HFFc6 (cell line): ENCODE results near the gene ARL8B. TPM values are rescaled to one million over a fixed set of nuclear protein-coding genes. Genes with fewer than 3 reads are reported as not detected.

Experiments
- DNase-seq: peaks from one replicate; pipeline ENCODE4 v3.0.0-alpha.2; 2018
- H3K27ac Mint-ChIP-seq: 2 replicates; pipeline ENCODE4 v1.8.0; 2020; ENCODE audit warnings: mild to moderate bottlenecking, mixed read lengths
- H3K27me3 Mint-ChIP-seq: 2 replicates; pipeline ENCODE4 v1.8.0; 2021; ENCODE audit warnings: mild to moderate bottlenecking, moderate library complexity, mixed read lengths; ENCODE audit not compliant: insufficient read depth
- H3K36me3 Mint-ChIP-seq: 2 replicates; pipeline ENCODE4 v1.8.0; 2021; ENCODE audit warnings: low read depth, mixed read lengths
- H3K4me1 Mint-ChIP-seq: 2 replicates; pipeline ENCODE4 v1.8.0; 2020; ENCODE audit warnings: low read depth, mixed read lengths
- H3K4me3 Mint-ChIP-seq: 2 replicates; pipeline ENCODE4 v1.8.0; 2020; ENCODE audit warnings: mild to moderate bottlenecking, moderate library complexity, mixed read lengths
- H3K9me3 Mint-ChIP-seq: 2 replicates; pipeline ENCODE4 v1.8.0; 2020; ENCODE audit warnings: mild to moderate bottlenecking, mixed read lengths
- total RNA-seq, 6 experiments: library from RNA; stranded (reverse); fragmentation: NEBNext Ultra II Directional; extraction: Animal tissue kit (Norgen Biotek cat#: 25700); gene quantifications; 2 replicates in 1 of 6; 3 replicates in 5 of 6; pipeline ENCODE4 v1.2.3, GENCODE V29; 2021
- TF ChIP-seq, protein P1 (sequence below): fragments of 200-600 bp; sonication (generic); IDR thresholded peaks from 2 replicates; pipeline ENCODE4 v1.5.0; 2021; ENCODE audit warnings: antibody characterized with exemption, mild to moderate bottlenecking

ARL8B gene
- total RNA-seq, 6 experiments from 2014 or later = 48.9 to 64.7 (median 53.7) TPM

DNA sequence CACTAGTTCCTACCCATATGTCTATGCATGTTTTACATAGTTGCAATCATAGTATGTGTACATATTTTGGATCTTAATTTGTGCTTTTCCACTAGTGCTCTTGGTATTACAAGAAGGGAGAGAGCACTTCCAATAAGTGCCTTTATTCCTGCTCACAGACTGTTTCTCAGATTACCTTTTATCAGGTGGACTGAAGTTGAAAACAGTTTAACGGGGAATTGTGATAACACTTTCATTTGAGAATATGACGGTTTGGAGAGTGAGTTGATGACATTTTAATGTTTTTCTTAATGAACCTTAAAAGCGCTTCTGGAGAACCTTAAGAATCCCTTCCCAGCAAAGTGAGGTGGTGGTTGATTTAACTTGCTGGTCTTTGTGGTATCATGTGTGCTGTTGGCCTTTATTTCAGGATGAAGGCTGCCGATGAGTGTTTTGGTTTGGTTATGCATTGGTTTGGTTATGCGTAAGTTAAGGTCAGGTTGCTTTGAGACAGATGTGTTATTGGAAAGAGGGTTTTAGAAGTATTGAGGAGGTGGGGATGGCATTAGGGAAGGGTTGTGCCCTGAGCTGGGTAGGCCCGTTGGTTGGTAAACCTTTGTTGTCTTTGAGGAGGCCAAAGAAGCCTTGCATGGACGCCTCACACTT, 68.2 kb downstream of the ARL8B start:
- H3K4me3 Mint-ChIP-seq = peak overlapping the region; percentile 99
- H3K36me3 Mint-ChIP-seq = peaks cover 14% of the 10 kb centered on the region
- no peaks in the 10 kb centered on the region for H3K27me3 Mint-ChIP-seq
- DNase-seq = no peak
- peaks cover 64% of the 10 kb centered on the region for H3K4me1 Mint-ChIP-seq
- H3K27ac Mint-ChIP-seq = peak overlapping the region; percentile 9
- H3K9me3 Mint-ChIP-seq = no peaks in the 10 kb centered on the region
- TF ChIP-seq, protein P1, sequence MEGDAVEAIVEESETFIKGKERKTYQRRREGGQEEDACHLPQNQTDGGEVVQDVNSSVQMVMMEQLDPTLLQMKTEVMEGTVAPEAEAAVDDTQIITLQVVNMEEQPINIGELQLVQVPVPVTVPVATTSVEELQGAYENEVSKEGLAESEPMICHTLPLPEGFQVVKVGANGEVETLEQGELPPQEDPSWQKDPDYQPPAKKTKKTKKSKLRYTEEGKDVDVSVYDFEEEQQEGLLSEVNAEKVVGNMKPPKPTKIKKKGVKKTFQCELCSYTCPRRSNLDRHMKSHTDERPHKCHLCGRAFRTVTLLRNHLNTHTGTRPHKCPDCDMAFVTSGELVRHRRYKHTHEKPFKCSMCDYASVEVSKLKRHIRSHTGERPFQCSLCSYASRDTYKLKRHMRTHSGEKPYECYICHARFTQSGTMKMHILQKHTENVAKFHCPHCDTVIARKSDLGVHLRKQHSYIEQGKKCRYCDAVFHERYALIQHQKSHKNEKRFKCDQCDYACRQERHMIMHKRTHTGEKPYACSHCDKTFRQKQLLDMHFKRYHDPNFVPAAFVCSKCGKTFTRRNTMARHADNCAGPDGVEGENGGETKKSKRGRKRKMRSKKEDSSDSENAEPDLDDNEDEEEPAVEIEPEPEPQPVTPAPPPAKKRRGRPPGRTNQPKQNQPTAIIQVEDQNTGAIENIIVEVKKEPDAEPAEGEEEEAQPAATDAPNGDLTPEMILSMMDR = no peak

DNA sequence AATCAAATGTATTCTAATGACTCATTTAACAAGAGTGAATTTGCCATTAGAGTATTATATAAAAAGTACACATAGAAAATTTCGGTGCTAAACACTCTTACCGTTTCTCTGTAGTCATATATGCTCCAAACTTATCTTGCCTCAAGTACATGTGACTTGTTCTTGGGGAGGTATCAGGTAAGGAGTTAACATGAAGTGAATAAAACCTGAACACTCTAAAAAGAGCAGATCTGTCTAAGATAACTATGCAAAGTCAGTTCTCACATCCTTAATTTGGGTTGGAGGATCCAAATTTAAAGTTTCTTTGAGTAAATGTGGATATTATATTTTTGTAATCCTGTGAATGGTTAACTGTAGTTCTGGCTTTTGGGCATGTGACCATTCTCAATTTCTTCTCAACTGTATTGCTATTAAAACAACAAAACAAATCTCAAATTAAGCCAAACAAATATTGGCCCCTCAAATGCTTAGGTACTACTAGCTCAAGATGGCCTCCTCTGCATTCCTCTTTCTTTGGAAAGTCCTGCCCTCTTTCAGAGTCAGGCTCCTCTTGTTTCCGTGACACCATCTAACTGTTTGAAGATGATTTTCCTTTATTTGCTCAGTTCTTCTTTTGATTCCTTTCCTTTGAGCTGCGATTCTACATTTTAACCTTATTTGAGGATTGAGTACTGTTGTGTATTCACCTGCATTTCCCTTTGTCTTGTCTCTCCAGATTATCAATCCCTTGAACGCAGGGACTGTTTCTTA, 69.6 kb downstream of the ARL8B start:
- no peaks in the 10 kb centered on the region for H3K9me3 Mint-ChIP-seq
- DNase-seq = no peak
- peaks cover 69% of the 10 kb centered on the region for H3K4me1 Mint-ChIP-seq
- TF ChIP-seq, protein P1 = no peak
- H3K27me3 Mint-ChIP-seq = no peaks in the 10 kb centered on the region
- no peak overlapping the region for H3K4me3 Mint-ChIP-seq
- H3K27ac Mint-ChIP-seq = peak overlapping the region; percentile 0
- peaks cover 21% of the 10 kb centered on the region for H3K36me3 Mint-ChIP-seq

DNA sequence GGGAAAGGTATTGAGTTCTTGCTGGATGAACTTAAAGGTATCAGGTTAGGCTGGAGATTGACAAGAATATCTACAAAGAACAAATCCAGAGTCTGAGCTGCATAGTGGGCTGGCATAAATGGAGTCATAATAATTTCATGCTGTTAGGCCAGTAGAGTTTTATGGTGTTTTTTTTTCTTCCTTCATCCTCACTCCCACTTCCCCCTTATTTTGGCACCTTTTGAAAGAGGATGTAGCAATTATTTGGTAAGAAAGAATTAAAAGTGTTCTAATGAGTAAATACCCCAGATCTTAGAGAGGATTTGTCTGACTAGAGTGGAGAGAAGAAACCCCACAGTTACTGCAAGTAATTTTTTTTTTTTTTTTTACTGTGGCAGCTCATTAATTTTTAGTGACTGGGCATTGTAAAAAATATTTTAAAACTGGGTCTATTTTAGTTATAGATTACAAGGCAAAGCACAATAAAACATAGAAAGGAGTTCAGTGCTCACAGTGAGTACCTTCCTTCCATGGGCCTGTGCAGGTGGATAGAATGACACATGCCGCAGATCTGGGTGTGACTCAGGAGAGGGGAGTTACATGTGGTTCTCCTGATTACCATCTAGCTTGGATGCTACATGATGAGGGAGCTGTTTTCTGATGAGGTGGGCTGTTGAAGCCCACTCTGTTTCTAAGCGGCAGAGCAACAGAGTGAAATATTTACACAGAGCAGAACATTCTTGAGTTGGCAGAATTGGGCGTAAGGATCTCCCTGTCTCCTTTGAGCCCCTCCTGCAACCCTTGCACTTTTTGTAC, 70.7 kb downstream of the ARL8B start:
- peak overlapping the region; percentile 0 for H3K27ac Mint-ChIP-seq
- no peaks in the 10 kb centered on the region for H3K27me3 Mint-ChIP-seq
- H3K9me3 Mint-ChIP-seq = no peaks in the 10 kb centered on the region
- no peak overlapping the region for H3K4me3 Mint-ChIP-seq
- peaks cover 31% of the 10 kb centered on the region for H3K36me3 Mint-ChIP-seq
- TF ChIP-seq, protein P1 = no peak
- H3K4me1 Mint-ChIP-seq = peaks cover 79% of the 10 kb centered on the region
- DNase-seq = no peak

DNA sequence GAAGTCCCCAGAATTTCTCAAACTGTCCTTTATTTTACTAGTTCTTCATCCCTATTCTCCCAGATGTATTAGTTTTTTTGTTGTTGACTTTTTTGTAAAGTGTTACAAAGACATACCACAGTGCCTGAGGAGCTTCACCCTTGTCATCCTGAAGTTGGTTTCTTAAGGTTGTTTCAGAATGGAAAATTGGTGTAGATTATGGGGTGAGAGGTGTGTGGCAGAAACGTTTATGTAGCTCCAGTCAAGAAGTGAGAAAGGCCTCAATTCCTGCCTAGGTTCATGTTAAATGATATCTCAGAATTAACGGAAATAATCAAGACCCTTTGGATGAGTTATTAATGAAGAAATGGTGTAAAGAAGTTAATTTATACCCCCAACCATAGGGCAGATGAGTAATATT, 72.2 kb downstream of the ARL8B start:
- no peaks in the 10 kb centered on the region for H3K9me3 Mint-ChIP-seq
- peaks cover 39% of the 10 kb centered on the region for H3K36me3 Mint-ChIP-seq
- no peak for DNase-seq
- H3K27ac Mint-ChIP-seq = peak overlapping the region; percentile 85
- H3K27me3 Mint-ChIP-seq = no peaks in the 10 kb centered on the region
- peaks cover 87% of the 10 kb centered on the region for H3K4me1 Mint-ChIP-seq
- TF ChIP-seq, protein P1 = no peak
- H3K4me3 Mint-ChIP-seq = peak overlapping the region; percentile 20; the same call in 1 of the 2 replicates

DNA sequence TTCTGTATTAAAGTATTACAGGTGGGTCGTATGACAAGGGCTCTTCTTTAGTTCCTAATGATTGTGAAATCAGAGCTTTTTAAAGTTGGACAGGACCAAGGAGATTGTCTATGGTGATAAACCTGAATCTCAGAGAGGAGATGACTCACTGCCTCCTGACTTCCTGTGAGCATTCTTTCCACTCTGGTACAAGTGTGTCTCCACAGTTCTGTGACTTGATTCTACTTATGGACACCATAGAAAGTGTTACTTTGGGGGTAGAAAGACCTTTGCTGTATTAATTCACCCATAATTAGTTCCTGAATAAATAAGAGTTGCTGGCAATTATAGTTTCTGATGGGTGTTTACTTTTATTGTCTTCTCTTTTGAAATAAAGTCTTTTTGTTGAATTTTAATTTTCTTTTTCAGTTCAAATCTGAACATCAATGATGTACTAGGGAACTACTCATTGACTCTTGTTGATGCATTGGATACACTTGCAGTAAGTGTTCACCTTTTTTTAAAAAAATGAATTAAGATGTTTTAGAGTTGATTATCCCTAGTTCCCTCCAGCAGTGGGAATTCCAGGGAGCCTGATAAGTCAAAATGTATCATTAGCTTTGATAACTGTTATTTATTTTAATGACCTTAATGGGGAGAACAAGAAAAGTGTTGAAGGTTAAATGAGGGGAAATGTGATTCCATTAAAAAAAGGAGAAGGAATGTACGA, 72.9 kb downstream of the ARL8B start:
- Mint-ChIP-seq H3K27ac (peak overlapping the region; percentile 85), H3K4me3 (peak overlapping the region; percentile 50), H3K9me3 (no peaks in the 10 kb centered on the region), H3K27me3 (no peaks in the 10 kb centered on the region), H3K4me1 (peaks cover 83% of the 10 kb centered on the region), H3K36me3 (peaks cover 38% of the 10 kb centered on the region)
- TF ChIP-seq, protein P1 = no peak
- peak; percentile 86 for DNase-seq
